HG02763 (cell line): ENCODE results near the gene NKAPL.

Experiments
- ATAC-seq: cut with Tn5 transposase; IDR thresholded peaks from one replicate; pipeline ENCODE4 v1.9.1; 2021; ENCODE audit warnings: mild to moderate bottlenecking, moderate library complexity; ENCODE audit not compliant: unreplicated experiment

NKAPL gene

DNA sequence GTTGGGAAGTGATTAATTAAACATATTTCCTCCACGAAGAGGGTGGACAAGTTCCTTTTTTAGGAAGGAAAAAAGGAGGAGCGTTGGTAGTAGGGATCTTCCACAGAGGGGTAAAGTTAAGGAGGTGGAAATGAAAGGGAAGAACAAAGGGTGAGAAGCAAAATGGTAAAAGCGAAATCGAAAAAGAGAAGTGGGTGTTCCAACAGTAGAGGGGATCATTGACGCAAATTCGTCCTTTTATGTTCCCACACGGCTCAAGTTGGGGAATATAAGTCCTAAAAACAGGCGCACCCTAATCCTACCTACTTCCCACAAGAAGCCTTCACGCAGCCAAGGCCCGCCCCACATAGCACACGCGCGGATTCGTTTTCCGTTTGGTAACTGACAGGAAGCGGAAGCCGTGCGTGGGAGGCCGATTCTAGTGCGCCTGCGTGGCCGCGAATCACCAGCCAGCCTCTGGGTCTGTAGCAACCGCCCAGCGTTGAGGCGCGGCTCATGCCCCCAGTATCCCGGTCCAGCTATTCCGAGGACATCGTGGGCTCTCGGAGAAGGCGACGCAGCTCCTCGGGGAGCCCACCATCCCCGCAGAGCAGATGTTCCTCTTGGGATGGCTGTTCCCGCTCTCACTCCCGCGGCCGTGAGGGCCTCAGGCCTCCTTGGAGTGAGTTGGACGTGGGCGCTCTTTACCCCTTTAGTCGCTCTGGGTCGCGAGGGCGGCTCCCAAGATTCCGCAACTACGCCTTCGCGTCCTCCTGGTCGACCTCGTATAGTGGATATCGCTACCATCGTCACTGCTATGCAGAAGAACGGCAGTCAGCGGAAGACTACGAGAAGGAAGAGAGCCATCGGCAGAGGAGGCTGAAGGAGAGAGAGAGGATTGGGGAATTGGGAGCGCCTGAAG lies at the start of gene NKAPL:
Gene NKAPL, plus strand, starts transcription at position 421 of the 901 bp plus-strand sequence. Its CDS starts 75 bp downstream, at position 496.
- ATAC-seq: no peak

- ATAC-seq: no peak
Observed at GRCh38 chr6:28209753-28210535, 49.2 kb upstream of the NKAPL start.

GRCh38 chr6:28211840-28212509 lies 47.1 kb upstream of the NKAPL start:
- peak; percentile 21 for ATAC-seq

DNA sequence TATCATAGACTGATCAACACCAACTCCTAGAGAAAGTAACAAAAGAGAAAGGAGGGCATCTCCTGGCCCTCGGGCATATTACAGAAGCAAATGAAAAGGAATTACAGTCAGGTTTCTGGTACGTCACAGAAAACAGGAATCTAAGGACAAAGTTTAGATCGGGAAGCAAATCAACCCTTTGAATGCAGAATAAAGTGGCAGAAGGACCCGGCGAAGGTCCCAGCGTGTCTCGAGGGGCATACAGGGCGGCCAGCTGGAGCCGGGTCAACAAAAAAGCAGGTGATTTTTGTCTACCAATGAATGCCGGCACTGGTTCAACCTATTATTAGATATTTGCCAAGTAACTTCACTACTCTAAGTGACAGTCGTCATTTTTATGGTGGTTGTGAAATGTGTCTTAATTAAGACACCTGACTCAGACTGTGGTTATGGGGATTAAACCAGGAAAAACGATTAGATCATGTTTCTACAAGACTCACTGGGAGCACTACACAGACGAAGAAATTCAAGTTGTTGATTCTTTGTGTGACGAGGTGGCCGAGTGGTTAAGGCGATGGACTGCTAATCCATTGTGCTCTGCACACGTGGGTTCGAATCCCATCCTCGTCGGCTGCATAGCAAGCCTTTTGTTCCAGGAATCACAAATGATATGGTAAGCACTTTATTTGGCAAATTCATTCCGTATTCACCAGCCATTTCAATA lies 46.4 kb upstream of the NKAPL start:
- peak; percentile 47 for ATAC-seq

GRCh38 chr6:28213213-28213523 lies 45.9 kb upstream of the NKAPL start:
- ATAC-seq: no peak

GRCh38 chr6:28215425-28215824 lies 43.7 kb upstream of the NKAPL start:
- no peak for ATAC-seq

DNA sequence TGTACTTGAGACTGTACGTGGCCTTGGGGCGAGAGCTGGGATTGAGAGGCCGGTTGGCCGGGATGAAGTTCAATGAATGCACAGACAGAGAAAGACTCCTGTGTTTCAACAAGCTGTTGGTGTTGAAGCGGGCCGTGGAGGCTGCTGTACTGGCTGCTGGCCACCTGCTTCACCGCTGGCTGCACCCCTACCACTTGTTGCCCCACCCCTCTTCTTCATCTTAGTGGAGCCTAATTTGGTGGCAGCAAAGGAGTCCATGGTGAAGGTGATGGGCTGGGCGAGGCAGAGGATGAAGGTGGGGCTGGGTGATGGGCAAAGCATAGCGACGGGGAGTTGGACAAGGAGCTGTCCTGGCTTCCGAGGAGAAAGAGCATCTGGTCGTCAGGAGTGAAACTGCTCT lies 41.2 kb upstream of the NKAPL start:
- no peak for ATAC-seq

GRCh38 chr6:28218312-28219248 lies 40.5 kb upstream of the NKAPL start:
- peak; percentile 75 for ATAC-seq

GRCh38 chr6:28220257-28221133 lies 38.6 kb upstream of the NKAPL start:
- ATAC-seq: no peak

DNA sequence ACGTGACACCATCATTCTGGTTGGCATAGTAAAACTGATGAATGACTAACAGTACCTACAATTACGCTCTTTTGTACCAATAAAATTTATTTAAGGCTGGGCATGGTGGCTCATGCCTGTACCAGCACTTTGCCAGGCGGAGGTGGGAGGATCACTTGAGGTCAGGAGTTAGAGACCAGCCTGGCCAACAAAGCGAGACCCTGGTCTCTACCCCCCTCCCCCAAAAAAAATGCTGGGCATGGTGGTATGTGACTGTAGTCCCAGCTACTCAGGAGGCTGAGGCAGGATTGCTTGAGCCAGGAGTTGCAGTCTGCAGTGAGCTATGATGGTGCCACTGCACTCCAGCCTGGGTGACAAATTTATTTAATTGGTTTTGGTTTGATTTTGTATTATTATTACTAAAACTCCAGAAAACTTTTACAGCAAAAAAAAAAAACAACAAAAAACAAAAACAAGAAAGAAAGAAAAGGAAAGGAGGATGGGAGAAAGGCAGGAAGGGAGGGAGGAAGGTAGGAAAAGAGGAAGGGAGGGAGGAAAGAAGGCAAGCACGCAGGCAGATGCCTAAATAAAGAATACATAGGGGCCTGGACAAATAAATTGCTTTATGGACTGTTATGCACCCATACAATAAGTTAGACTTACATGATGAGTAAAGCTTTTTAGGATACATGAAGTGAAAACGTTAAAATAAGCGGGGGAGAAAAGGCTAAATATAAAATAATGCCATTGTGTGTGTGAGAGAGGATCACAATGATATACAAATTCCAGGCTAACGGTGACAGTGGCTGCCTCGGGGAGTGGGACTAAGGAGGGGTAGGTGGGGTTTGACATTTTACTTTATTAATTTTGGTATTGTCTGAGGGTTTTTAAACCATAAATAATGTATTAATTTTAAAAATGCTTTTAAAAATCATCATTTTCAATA lies 34.7 kb upstream of the NKAPL start:
- no peak for ATAC-seq

DNA sequence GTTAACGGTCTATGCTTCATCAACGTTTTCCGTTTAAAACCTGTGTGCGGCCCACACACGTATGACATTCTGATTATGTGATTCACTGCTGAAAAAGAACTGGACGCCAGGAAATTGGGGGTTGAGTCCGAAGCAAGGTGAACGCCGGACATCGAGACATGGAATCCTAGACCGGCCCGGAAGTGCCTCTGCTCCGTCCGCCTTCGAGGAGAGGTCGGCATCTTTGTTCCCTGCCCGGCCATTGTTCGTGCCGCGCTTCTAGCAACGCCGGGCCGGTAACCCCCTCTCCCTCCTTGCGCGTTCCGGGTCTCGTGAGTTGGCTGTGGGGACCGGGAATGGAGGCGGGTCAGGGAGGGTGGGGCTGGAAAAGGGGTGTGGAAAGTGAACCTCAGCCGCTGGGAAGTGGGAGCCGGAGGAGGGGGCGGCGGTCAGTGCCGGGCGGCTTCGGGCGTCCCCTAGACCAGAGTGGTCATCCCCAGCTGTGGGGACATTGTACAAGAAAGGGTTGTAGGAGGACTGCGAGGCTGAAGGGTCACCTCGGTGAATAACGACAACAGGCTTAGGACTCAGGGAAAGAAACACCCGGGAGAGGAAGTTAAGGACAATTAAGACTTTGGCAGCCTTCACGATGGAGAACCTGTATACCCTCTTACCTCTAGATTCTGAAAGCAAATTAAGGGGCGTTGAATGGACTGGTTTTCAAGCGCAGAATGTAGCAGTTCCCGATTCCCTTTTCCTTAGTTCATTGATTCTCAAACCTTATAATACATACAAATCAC lies 33.9 kb upstream of the NKAPL start, which contains the start of gene ZSCAN9:
Gene ZSCAN9, plus strand, starts transcription at position 220 of the 779 bp plus-strand sequence. CDS start 1,810 bp downstream, outside the sequence.
- peak; percentile 89 for ATAC-seq

GRCh38 chr6:28226460-28226859 lies 32.6 kb upstream of the NKAPL start:
- no peak for ATAC-seq

DNA sequence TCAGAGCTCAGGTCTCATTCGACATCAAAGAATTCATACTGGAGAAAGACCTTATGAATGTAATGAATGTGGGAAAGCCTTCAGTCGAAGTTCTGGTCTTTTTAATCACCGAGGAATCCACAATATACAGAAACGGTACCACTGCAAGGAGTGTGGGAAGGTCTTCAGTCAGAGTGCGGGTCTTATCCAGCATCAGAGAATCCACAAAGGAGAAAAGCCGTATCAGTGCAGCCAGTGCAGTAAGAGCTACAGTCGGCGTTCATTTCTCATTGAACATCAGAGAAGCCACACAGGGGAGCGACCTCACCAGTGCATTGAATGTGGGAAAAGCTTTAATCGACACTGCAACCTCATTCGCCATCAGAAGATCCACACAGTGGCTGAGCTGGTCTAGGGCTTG lies 26.3 kb upstream of the NKAPL start:
- no peak for ATAC-seq

DNA sequence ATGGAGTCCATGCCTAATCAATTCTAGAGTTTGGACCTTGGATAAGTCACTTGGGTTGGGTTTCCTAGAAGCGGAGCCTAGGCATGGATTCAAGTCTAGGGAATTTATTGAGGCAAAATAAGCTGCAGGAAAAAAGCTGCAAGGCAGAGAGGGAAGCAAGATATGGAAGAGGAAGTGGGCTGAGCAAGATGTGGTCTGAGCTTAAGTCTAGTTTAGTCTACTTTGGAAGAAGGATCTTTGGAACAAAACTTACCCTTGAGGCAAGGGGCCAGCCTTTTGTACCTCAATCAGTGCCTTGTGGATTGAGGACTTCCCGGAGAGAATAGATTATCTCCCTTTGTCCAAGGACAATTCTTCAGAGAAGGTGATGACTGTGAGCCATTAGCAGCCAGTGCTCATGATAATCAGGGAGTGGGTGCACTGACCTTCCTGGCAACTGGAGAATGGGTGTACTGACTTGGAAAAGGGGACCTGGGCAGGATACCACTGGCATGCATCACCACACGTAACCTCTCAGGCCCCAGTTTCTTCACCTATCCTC lies 23.1 kb upstream of the NKAPL start:
- ATAC-seq: no peak

DNA sequence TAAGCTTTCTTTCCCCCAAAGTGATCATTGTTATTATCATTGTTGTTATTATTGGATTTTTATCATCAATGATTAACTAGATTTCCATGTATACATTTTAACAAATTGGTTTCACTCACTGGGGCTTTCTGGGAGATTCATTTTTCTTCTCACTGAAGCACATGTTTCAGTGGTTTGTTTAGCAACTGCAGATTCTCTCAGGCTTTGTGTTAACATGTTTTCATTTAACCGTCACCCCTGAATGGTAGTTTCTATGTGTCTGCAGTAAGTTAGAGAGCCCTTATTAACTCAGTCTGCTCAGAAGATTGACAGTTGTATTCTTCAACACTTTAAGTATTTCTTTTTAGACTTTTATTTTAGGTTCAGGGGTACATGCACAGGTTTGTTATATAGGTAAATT lies 19.5 kb upstream of the NKAPL start:
- no peak for ATAC-seq

DNA sequence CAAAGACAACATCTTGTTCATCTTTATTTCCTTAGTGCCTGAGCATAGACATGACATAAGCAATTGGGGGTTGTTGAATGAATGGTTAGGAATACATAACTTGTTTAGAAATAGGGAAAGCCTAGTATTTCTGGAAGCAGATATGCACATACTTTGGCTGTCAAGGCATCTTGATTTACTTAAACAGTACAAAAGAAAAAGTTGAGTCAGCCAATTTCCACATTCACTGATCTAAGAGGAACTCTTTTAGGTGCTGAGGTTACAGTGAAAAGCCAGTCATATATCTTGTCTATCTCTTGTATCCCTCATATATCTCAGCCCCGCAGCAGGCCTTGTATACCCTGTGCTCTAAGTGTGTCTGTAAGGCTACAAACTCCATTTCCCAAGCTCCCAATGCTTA lies 18.6 kb upstream of the NKAPL start:
- no peak for ATAC-seq

DNA sequence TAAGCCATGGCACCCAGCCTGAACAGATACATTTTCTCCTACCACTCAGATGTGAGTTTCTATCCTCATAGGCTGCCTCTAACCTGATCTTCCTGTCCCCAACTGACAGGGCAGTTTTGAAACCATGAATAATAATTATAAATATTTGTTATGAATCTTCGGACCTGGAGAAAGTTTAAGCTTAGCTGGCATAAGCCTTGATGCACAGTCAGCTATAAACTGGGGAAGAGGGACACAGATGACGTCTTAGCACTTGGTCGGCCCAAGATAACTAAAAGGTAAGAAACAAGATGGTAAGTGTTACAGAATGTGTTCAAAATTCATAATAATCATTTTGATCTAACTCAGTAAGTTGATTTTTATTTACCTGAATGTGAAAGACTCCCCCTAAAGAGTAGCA lies 15.2 kb upstream of the NKAPL start:
- ATAC-seq: no peak
